Activated naive CD8-positive, alpha-beta T cell treated with anti-CD3 and anti-CD28 coated beads, Interleukin-2, amount 10 ng/mL, durations not matched to agents 7 days and 5 days (primary cell): ENCODE results near the gene RDM1. TPM values are rescaled to one million over a fixed set of nuclear protein-coding genes. Genes with fewer than 3 reads are reported as not detected.

ENCODE experiments used
- ATAC-seq: fragments of 150-1000 bp; cut with Tn5 transposase; one replicate; pipeline ENCODE4 v1.10.0; 2021; ENCODE audit warnings: low read depth, moderate library complexity
- POLR2A ChIA-PET: fragments of 350-600 bp; sonication (Branson Sonifier 250); formaldehyde crosslinking; loops from one replicate; lab custom pipeline; 2021; ENCODE audit warnings: antibody characterized with exemption; lab: Charles Lee
- DNase-seq: peaks from one replicate; pipeline ENCODE4 v3.0.0; 2021
- H3K27ac Mint-ChIP-seq: one replicate; pipeline ENCODE4 v1.8.0; 2022; ENCODE audit warnings: mild to moderate bottlenecking, mixed read lengths
- H3K27me3 Mint-ChIP-seq: one replicate; pipeline ENCODE4 v1.8.0; 2022; ENCODE audit warnings: mild to moderate bottlenecking, moderate library complexity, mixed read lengths
- H3K36me3 Mint-ChIP-seq: one replicate; pipeline ENCODE4 v1.8.0; 2021; ENCODE audit warnings: mild to moderate bottlenecking, mixed read lengths
- H3K4me1 Mint-ChIP-seq: one replicate; pipeline ENCODE4 v1.8.0; 2021; ENCODE audit warnings: mixed read lengths
- H3K4me3 Mint-ChIP-seq: one replicate; pipeline ENCODE4 v1.8.0; 2022; ENCODE audit warnings: mild to moderate bottlenecking, moderate library complexity, mixed read lengths
- H3K9me3 Mint-ChIP-seq: one replicate; pipeline ENCODE4 v1.8.0; 2021; ENCODE audit warnings: mixed read lengths
- total RNA-seq, 2 experiments: library from RNA; stranded (reverse); gene quantifications; one replicate each; pipeline ENCODE4 v1.2.3, GENCODE V29; 2021

Gene RDM1
- total RNA-seq, 2 experiments from 2014 or later = 17.3 to 25.0 TPM

GRCh38 chr17:35870906-35871819, 59.4 kb downstream of the RDM1 start:
- Mint-ChIP-seq H3K36me3 (peaks cover 16% of the 10 kb centered on the region), H3K4me3 (peak overlapping the region; percentile 29), H3K4me1 (peaks cover 38% of the 10 kb centered on the region), H3K27me3 (no peaks in the 10 kb centered on the region), H3K9me3 (no peaks in the 10 kb centered on the region), H3K27ac (peak overlapping the region; percentile 32)
- peak; percentile 93 for ATAC-seq
- peak; percentile 45 for DNase-seq
- POLR2A ChIA-PET = interaction anchor here (0.6 to 2.7 kb wide), 12 partner anchors 9 to 62 kb away, joined by 3 to 21 read pairs (median 4); partner anchors contain the start of genes CCL5, RDM1 and TAF15

GRCh38 chr17:35868737-35869136, 61.8 kb downstream of the RDM1 start, which contains the start of gene HEATR9:
Gene HEATR9, minus strand, starts transcription at chr17:35868891. Its CDS starts 149 bp downstream, at chr17:35868742.
- Mint-ChIP-seq H3K4me1 (peaks cover 37% of the 10 kb centered on the region), H3K4me3 (no peak within 1 kb of the TSS), H3K27ac (peak within 1 kb of the TSS; percentile 13), H3K9me3 (no peaks in the 10 kb centered on the region), H3K36me3 (peaks cover 17% of the 10 kb centered on the region), H3K27me3 (no peaks in the 10 kb centered on the region)
- POLR2A ChIA-PET = interaction anchor here (0.5 kb wide), 1 partner anchor 14 kb away, joined by 4 read pairs; no protein-coding TSS in a partner anchor
- no peak for DNase-seq
- no peak for ATAC-seq

Other genes starting within 250 kb of the RDM1 start
- gene RASL10B, start 199.1 kb downstream of the RDM1 start, total RNA-seq = under 1 TPM; 0.09 to 0.53 TPM
- gene GAS2L2, start 177.5 kb downstream of the RDM1 start, total RNA-seq = under 1 TPM in 1 of 2 experiments, not detected in 1; 0.11 TPM
- not detected for gene C17orf50, start 169.9 kb downstream of the RDM1 start, total RNA-seq
- gene MMP28, start 135.1 kb downstream of the RDM1 start, total RNA-seq = under 1 TPM; 0.45 to 0.75 TPM
- gene TAF15, start 121.3 kb downstream of the RDM1 start, total RNA-seq = 100 to 1,000 TPM; 291 to 299 TPM
- 1 to 10 TPM; 6.3 to 6.7 TPM for gene HEATR9, start 61.9 kb downstream of the RDM1 start, total RNA-seq
- 100 to 1,000 TPM; 782 to 938 TPM for gene CCL5, start 50.4 kb downstream of the RDM1 start, total RNA-seq
- not detected for gene LYZL6, start 12.9 kb upstream of the RDM1 start, total RNA-seq
- gene CCL16, start 50.7 kb upstream of the RDM1 start, total RNA-seq = not detected
- gene CCL14, start 56.0 kb upstream of the RDM1 start, total RNA-seq = not detected
- gene CCL15, start 70.8 kb upstream of the RDM1 start, total RNA-seq = not detected
- gene CCL23, start 87.2 kb upstream of the RDM1 start, total RNA-seq = not detected
- gene CCL18, start 133.5 kb upstream of the RDM1 start, total RNA-seq = not detected
- gene CCL3, start 159.4 kb upstream of the RDM1 start, total RNA-seq = 1 to 10 TPM; 2.9 to 4.7 TPM
- gene CCL4, start 173.1 kb upstream of the RDM1 start, total RNA-seq = 10 to 100 TPM; 12.2 to 14.8 TPM
- 1 to 10 TPM; 7.7 to 9.9 TPM for gene TBC1D3B, start 245.9 kb upstream of the RDM1 start, total RNA-seq